Testis (tissue), 3 donors: ENCODE results near the gene DNAJA2. TPM values are rescaled to one million over a fixed set of nuclear protein-coding genes. Genes with fewer than 3 reads are reported as not detected.

ENCODE experiments used
- DNase-seq: peaks from one replicate; pipeline ENCODE4 v3.0.0-alpha.2; 2019
- H3K27ac ChIP-seq, 2 donors: fragments of 200-600 bp; sonication (generic); one replicate each; pipeline ENCODE4 v1.5.1; 2019
- H3K27me3 ChIP-seq: fragments of 200-600 bp; sonication (generic); one replicate; pipeline ENCODE4 v1.5.1; 2019
- H3K36me3 ChIP-seq: fragments of 200-600 bp; sonication (generic); one replicate; pipeline ENCODE4 v1.5.1; 2017; ENCODE audit warnings: low read depth; ENCODE audit errors: missing control alignments
- H3K4me1 ChIP-seq: fragments of 200-600 bp; sonication (generic); one replicate; pipeline ENCODE4 v1.5.1; 2019
- H3K4me3 ChIP-seq, 2 donors: fragments of 200-600 bp; sonication (generic); one replicate each; pipeline ENCODE4 v1.5.1; 2017 to 2019
- H3K9me3 ChIP-seq: fragments of 200-600 bp; sonication (generic); one replicate; pipeline ENCODE4 v1.5.1; 2017
- CTCF ChIP-seq, 3 experiments: fragments of 450-650 bp in 2 of 3; fragments of 200-600 bp in 1 of 3; sonication (generic) in 1 of 3; IDR thresholded peaks; one replicate each; pipeline ENCODE4 v1.5.1; 2016 to 2019; ENCODE audit warnings: antibody characterized with exemption in 3 of 3, mild to moderate bottlenecking in 2 of 3, moderate library complexity in 1 of 3
- POLR2A ChIP-seq: fragments of 450-650 bp; IDR thresholded peaks from one replicate; pipeline ENCODE4 v1.6.1; 2017; ENCODE audit warnings: antibody characterized with exemption, mild to moderate bottlenecking, moderate library complexity
- WGBS, 2 donors: methylation state at CpG; one replicate each; pipeline ENCODE4 v1.1.5; 2018; 5-methylcytosine and 5-hydroxymethylcytosine counted together
- intact Hi-C: fragments of 100-400 bp; cut with DNase I; formaldehyde crosslinking; loops from one replicate; pipeline ENCODE4 v1.15.1; 2023; ENCODE audit warnings: low total_unique reads
- polyA plus RNA-seq: library from polyadenylated mRNA; stranded (reverse); fragments of 350-450 nt; fragmentation: Illumina TruSeq; extraction: RNeasy Lipid Tissue Mini Kit (QIAGEN cat#74804); gene quantifications from one replicate; pipeline ENCODE4 v1.2.3, GENCODE V29; 2014; ENCODE audit warnings: low read depth, low replicate concordance; ENCODE audit not compliant: insufficient read depth
- total RNA-seq, 2 donors: library from RNA; depleted of rRNA; stranded (reverse); fragments of >200 nt; gene quantifications; one replicate each; pipeline ENCODE4 v1.2.3, GENCODE V29; 2016

Gene DNAJA2
- total and polyA plus RNA-seq, 3 donors from 2014 or later = 51.5 to 94.5 (median 68.4) TPM

GRCh38 chr16:46968063-46968435 lies 5.4 kb downstream of the DNAJA2 start:
- H3K9me3 ChIP-seq = no peaks in the 10 kb centered on the region
- no peak overlapping the region for H3K4me3 ChIP-seq
- H3K27ac ChIP-seq = no peak overlapping the region
- H3K4me1 ChIP-seq = peaks cover 10% of the 10 kb centered on the region
- DNase-seq = no peak
- WGBS, 2 donors = 79 to 89% methylated on average over 2 of the region's 2 CpGs
- intact Hi-C loops = no loop called here
- no peaks in the 10 kb centered on the region for H3K36me3 ChIP-seq
- TF ChIP-seq CTCF (IDR thresholded peaks at IDR 0.05) (no peak), POLR2A (no peak)
- H3K27me3 ChIP-seq = no peaks in the 10 kb centered on the region

- intact Hi-C loops = no loop called here
- Histone ChIP-seq H3K27me3 (no peaks in the 10 kb centered on the region), H3K27ac (no peak overlapping the region), H3K36me3 (no peaks in the 10 kb centered on the region), H3K9me3 (no peaks in the 10 kb centered on the region), H3K4me1 (no peaks in the 10 kb centered on the region), H3K4me3 (no peak overlapping the region)
- no peak for DNase-seq
- WGBS, 2 donors = 60 to 67% methylated on average over 3 of the region's 3 CpGs
- TF ChIP-seq CTCF (IDR thresholded peaks at IDR 0.05) = no peak
- TF ChIP-seq POLR2A = no peak
These were observed 10.8 kb downstream of the DNAJA2 start for GRCh38 chr16:46962629-46963028.

- H3K4me3 ChIP-seq = no peak overlapping the region
- intact Hi-C loops = no loop called here
- H3K27me3 ChIP-seq = no peaks in the 10 kb centered on the region
- H3K27ac ChIP-seq = no peak overlapping the region
- TF ChIP-seq CTCF (IDR thresholded peaks at IDR 0.05) (no peak), POLR2A (no peak)
- DNase-seq = no peak
- H3K36me3 ChIP-seq = no peaks in the 10 kb centered on the region
- WGBS, 2 donors = 77 to 81% methylated on average over 9 of the region's 9 CpGs
- H3K9me3 ChIP-seq = no peaks in the 10 kb centered on the region
- H3K4me1 ChIP-seq = no peaks in the 10 kb centered on the region
These were observed 11.8 kb downstream of the DNAJA2 start for GRCh38 chr16:46961373-46962353.

- no peaks in the 10 kb centered on the region for H3K36me3 ChIP-seq
- DNase-seq = no peak
- H3K27me3 ChIP-seq = no peaks in the 10 kb centered on the region
- no peak for TF ChIP-seq POLR2A
- H3K9me3 ChIP-seq = no peaks in the 10 kb centered on the region
- H3K4me1 ChIP-seq = no peaks in the 10 kb centered on the region
- H3K4me3 ChIP-seq = no peak overlapping the region
- 87 to 95% methylated on average over 5 of the region's 5 CpGs for WGBS, 2 donors
- intact Hi-C loops = no loop called here
- H3K27ac ChIP-seq = no peak overlapping the region
These were observed 18.9 kb downstream of the DNAJA2 start for GRCh38 chr16:46954562-46954961.

GRCh38 chr16:46950009-46950408 lies 23.5 kb downstream of the DNAJA2 start:
- no peaks in the 10 kb centered on the region for H3K36me3 ChIP-seq
- no peak for TF ChIP-seq POLR2A
- TF ChIP-seq CTCF (IDR thresholded peaks at IDR 0.05) = no peak
- H3K4me1 ChIP-seq = no peaks in the 10 kb centered on the region
- H3K9me3 ChIP-seq = no peaks in the 10 kb centered on the region
- WGBS, 2 donors = 67 to 79% methylated on average over 1 of the region's 1 CpG
- intact Hi-C loops = no loop called here
- no peaks in the 10 kb centered on the region for H3K27me3 ChIP-seq
- H3K27ac ChIP-seq = no peak overlapping the region
- H3K4me3 ChIP-seq = no peak overlapping the region
- no peak for DNase-seq
